Vagina (tissue), 2 donors: ENCODE results near the gene FOXO1. TPM values are rescaled to one million over a fixed set of nuclear protein-coding genes. Genes with fewer than 3 reads are reported as not detected.
"Not testable (repeated sequence)": the region's sequence is repeated elsewhere in the genome, so short reads cannot be mapped to it uniquely, and the experiment has no call there.

Experiments
- DNase-seq, 2 donors: peaks; one replicate each; pipeline ENCODE4 v3.0.0-alpha.2; 2017; ENCODE audit errors: extremely low spot score in 2 of 2
- H3K27ac ChIP-seq: fragments of 200-600 bp; sonication (generic); one replicate; pipeline ENCODE4 v1.5.1; 2019
- H3K27me3 ChIP-seq: fragments of 200-600 bp; sonication (generic); one replicate; pipeline ENCODE4 v1.5.1; 2019
- H3K36me3 ChIP-seq, 2 donors: fragments of 200-600 bp; sonication (generic); one replicate each; pipeline ENCODE4 v1.5.1; 2017 to 2019
- H3K4me1 ChIP-seq: fragments of 200-600 bp; sonication (generic); one replicate; pipeline ENCODE4 v1.5.1; 2019
- H3K4me3 ChIP-seq, 2 donors: fragments of 200-600 bp; sonication (generic); 1 replicate in 1 of 2; 2 replicates in 1 of 2; pipeline ENCODE4 v1.5.1; 2016 to 2019
- H3K9me3 ChIP-seq: fragments of 200-600 bp; sonication (generic); one replicate; pipeline ENCODE4 v1.5.1; 2019
- CTCF ChIP-seq, 3 experiments: fragments of 450-650 bp in 2 of 3; fragments of 200-600 bp in 1 of 3; sonication (generic) in 1 of 3; IDR thresholded peaks; one replicate each; pipeline ENCODE4 v1.5.1; 2017 to 2019; ENCODE audit warnings: antibody characterized with exemption in 3 of 3, mild to moderate bottlenecking in 2 of 3, moderate library complexity in 2 of 3
- POLR2A ChIP-seq, 2 donors: fragments of 450-650 bp; IDR thresholded peaks; one replicate each; pipeline ENCODE4 v1.6.1; 2017; ENCODE audit warnings: antibody characterized with exemption in 2 of 2, mild to moderate bottlenecking in 2 of 2, moderate library complexity in 2 of 2
- POLR2AphosphoS5 ChIP-seq, 2 donors: sonication (generic); formaldehyde crosslinking; IDR thresholded peaks; one replicate each; pipeline ENCODE4 v1.9.0; 2017; ENCODE audit warnings: antibody characterized with exemption in 2 of 2, mild to moderate bottlenecking in 2 of 2, low read depth in 1 of 2; ENCODE audit not compliant: insufficient read depth in 1 of 2
- intact Hi-C: fragments of 100-400 bp; cut with DNase I; formaldehyde crosslinking; loops from one replicate; pipeline ENCODE4 v1.15.1; 2023
- total RNA-seq: library from RNA; depleted of rRNA; stranded (reverse); fragments of >200 nt; gene quantifications from one replicate; pipeline ENCODE4 v1.2.3, GENCODE V29; 2016

The FOXO1 gene
- total RNA-seq: 64.1 TPM

- TF ChIP-seq CTCF (IDR thresholded peaks at IDR 0.05) (no peak), POLR2A (IDR thresholded peaks at IDR 0.05) (peak in 1 of 2 donors; percentile 99), POLR2AphosphoS5 (IDR thresholded peaks at IDR 0.05; ENCODE audit: insufficient read depth in 1 of 2, low read depth in 1 of 2) (peak in 1 of 2 donors; percentile 57)
- Histone ChIP-seq H3K4me1 (peaks cover 42% of the 10 kb centered on the region), H3K27ac (peak within 1 kb of the TSS; percentile 96), H3K36me3 (no peaks in the 10 kb centered on the region), H3K4me3 (peak within 1 kb of the TSS; percentile 66 to 78), H3K27me3 (no peaks in the 10 kb centered on the region), H3K9me3 (no peaks in the 10 kb centered on the region)
- intact Hi-C loops: loop anchor here (5.0 to 10.0 kb wide), 4 partner anchors 79 to 591 kb away; no protein-coding TSS in a partner anchor
- DNase-seq: peak in 1 of 2 donors; percentile 92
These were observed at the start of gene FOXO1 for GRCh38 chr13:40666045-40666932. Gene FOXO1 (minus strand): TSS chr13:40666641. CDS start chr13:40666212, 429 bp downstream.

- DNase-seq, H3K27me3 ChIP-seq, H3K4me1 ChIP-seq, intact Hi-C loops, H3K9me3 ChIP-seq, H3K27ac ChIP-seq, H3K4me3 ChIP-seq: not testable (repeated sequence)
- peaks cover 0 to 16% of the 10 kb centered on the region in 2 donors for H3K36me3 ChIP-seq
These were observed 48.0 kb upstream of the FOXO1 start for GRCh38 chr13:40714433-40714832.

- Histone ChIP-seq H3K4me1 (no peaks in the 10 kb centered on the region), H3K9me3 (peaks cover 7% of the 10 kb centered on the region), H3K27ac (no peak overlapping the region), H3K27me3 (no peaks in the 10 kb centered on the region), H3K4me3 (no peak overlapping the region), H3K36me3 (no peaks in the 10 kb centered on the region)
- intact Hi-C loops: no loop called here
- DNase-seq: no peak
- TF ChIP-seq CTCF (IDR thresholded peaks at IDR 0.05) (no peak), POLR2AphosphoS5 (IDR thresholded peaks at IDR 0.05; ENCODE audit: insufficient read depth in 1 of 2, low read depth in 1 of 2) (no peak), POLR2A (IDR thresholded peaks at IDR 0.05) (no peak)
These were observed 40.0 kb upstream of the FOXO1 start for GRCh38 chr13:40706439-40706838.

- TF ChIP-seq CTCF (IDR thresholded peaks at IDR 0.05) (no peak), POLR2AphosphoS5 (IDR thresholded peaks at IDR 0.05; ENCODE audit: insufficient read depth in 1 of 2, low read depth in 1 of 2) (no peak), POLR2A (IDR thresholded peaks at IDR 0.05) (no peak)
- intact Hi-C loops: no loop called here
- H3K4me3 ChIP-seq: no peak overlapping the region
- no peaks in the 10 kb centered on the region for H3K4me1 ChIP-seq
- no peaks in the 10 kb centered on the region for H3K27me3 ChIP-seq
- no peak for DNase-seq
- H3K9me3 ChIP-seq: no peaks in the 10 kb centered on the region
- H3K27ac ChIP-seq: no peak overlapping the region
- H3K36me3 ChIP-seq: no peaks in the 10 kb centered on the region
These were observed 31.3 kb upstream of the FOXO1 start for GRCh38 chr13:40697711-40698110.

- intact Hi-C loops: no loop called here
- no peak for DNase-seq
These were observed 28.0 kb upstream of the FOXO1 start for GRCh38 chr13:40694426-40694825.

More at GRCh38 chr13:40694426-40694825, 28.0 kb upstream of the FOXO1 start:
- Histone ChIP-seq H3K27ac (no peak overlapping the region), H3K4me3 (no peak overlapping the region), H3K4me1 (no peaks in the 10 kb centered on the region), H3K27me3 (no peaks in the 10 kb centered on the region), H3K36me3 (no peaks in the 10 kb centered on the region), H3K9me3 (no peaks in the 10 kb centered on the region)
- TF ChIP-seq POLR2AphosphoS5 (IDR thresholded peaks at IDR 0.05; ENCODE audit: insufficient read depth in 1 of 2, low read depth in 1 of 2): no peak
- TF ChIP-seq POLR2A (IDR thresholded peaks at IDR 0.05): no peak
- TF ChIP-seq CTCF (IDR thresholded peaks at IDR 0.05): no peak
